ENCODE data around the gene EPN2.
"Not testable (repeated sequence)": the region's sequence is repeated elsewhere in the genome, so short reads cannot be mapped to it uniquely, and the experiment has no call there.

The EPN2 gene

GRCh38 chr17:19345067-19345460, 107.9 kb downstream of the EPN2 start:
- no peak for DNase-seq (ENCODE audit: low read depth)
- H3K4me3 ChIP-seq (ENCODE audit: low read depth, low read length): no peak overlapping the region
- TF ChIP-seq CTCF (IDR thresholded peaks at IDR 0.05; ENCODE audit: control insufficient read depth, extremely low read depth, insufficient read depth): no peak

GRCh38 chr17:19345486-19346350, 108.6 kb downstream of the EPN2 start:
- no peak for DNase-seq (ENCODE audit: low read depth)
- TF ChIP-seq CTCF (IDR thresholded peaks at IDR 0.05; ENCODE audit: control insufficient read depth, extremely low read depth, insufficient read depth): no peak
- H3K4me3 ChIP-seq (ENCODE audit: low read depth, low read length): no peak overlapping the region

GRCh38 chr17:19346351-19347255, 109.4 kb downstream of the EPN2 start:
- DNase-seq (ENCODE audit: low read depth): no peak
- no peak overlapping the region for H3K4me3 ChIP-seq (ENCODE audit: low read depth, low read length)
- TF ChIP-seq CTCF (IDR thresholded peaks at IDR 0.05; ENCODE audit: control insufficient read depth, extremely low read depth, insufficient read depth): no peak

GRCh38 chr17:19347323-19348080, 110.3 kb downstream of the EPN2 start:
- no peak overlapping the region for H3K4me3 ChIP-seq (ENCODE audit: low read depth, low read length)
- DNase-seq (ENCODE audit: low read depth): no peak
- TF ChIP-seq CTCF (IDR thresholded peaks at IDR 0.05; ENCODE audit: control insufficient read depth, extremely low read depth, insufficient read depth): no peak

GRCh38 chr17:19348081-19348650, 111.0 kb downstream of the EPN2 start:
- H3K4me3 ChIP-seq (ENCODE audit: low read depth, low read length): no peak overlapping the region
- no peak for TF ChIP-seq CTCF (IDR thresholded peaks at IDR 0.05; ENCODE audit: control insufficient read depth, extremely low read depth, insufficient read depth)
- no peak for DNase-seq (ENCODE audit: low read depth)

GRCh38 chr17:19348806-19349205, 111.6 kb downstream of the EPN2 start:
- DNase-seq (ENCODE audit: low read depth): no peak
- no peak overlapping the region for H3K4me3 ChIP-seq (ENCODE audit: low read depth, low read length)
- no peak for TF ChIP-seq CTCF (IDR thresholded peaks at IDR 0.05; ENCODE audit: control insufficient read depth, extremely low read depth, insufficient read depth)

- not testable (repeated sequence) for DNase-seq (ENCODE audit: low read depth); H3K4me3 ChIP-seq (ENCODE audit: low read depth, low read length)
Observed at GRCh38 chr17:19353401-19353800, 116.2 kb downstream of the EPN2 start.

Data from LNCaP clone FGC (cell line).